Tibial nerve (tissue), 4 donors: ENCODE measurements around the gene NTM. TPM values are rescaled to one million over a fixed set of nuclear protein-coding genes. Genes with fewer than 3 reads are reported as not detected.
A peak's percentile ranks its signal among the peaks of the same experiment; 100 is the strongest.

Experiments
- DNase-seq, 2 donors: peaks; one replicate each; pipeline ENCODE4 v3.0.0-alpha.2; 2019; ENCODE audit warnings: low spot score in 2 of 2
- H3K27ac ChIP-seq, 4 donors: fragments of 200-600 bp; sonication (generic) in 3 of 4; one replicate each; pipeline ENCODE4 v1.5.1; 2017 to 2019; ENCODE audit warnings: mild to moderate bottlenecking in 1 of 4
- H3K27me3 ChIP-seq, 2 donors: fragments of 200-600 bp; sonication (generic) in 1 of 2; one replicate each; pipeline versions ENCODE4 v1.5.1 to v1.6.0; 2017 to 2019
- H3K36me3 ChIP-seq, 3 donors: fragments of 200-600 bp; sonication (generic); one replicate each; pipeline ENCODE4 v1.5.1; 2018 to 2019
- H3K4me1 ChIP-seq, 4 donors: fragments of 200-600 bp; sonication (generic) in 3 of 4; one replicate each; pipeline ENCODE4 v1.5.1; 2017 to 2019
- H3K4me3 ChIP-seq, 4 donors: fragments of 200-600 bp; sonication (generic) in 3 of 4; one replicate each; pipeline ENCODE4 v1.5.1; 2017 to 2019; ENCODE audit warnings: mild to moderate bottlenecking in 1 of 4, moderate library complexity in 1 of 4
- H3K9me3 ChIP-seq, 4 donors: fragments of 200-600 bp; sonication (generic) in 3 of 4; one replicate each; pipeline ENCODE4 v1.5.1; 2017 to 2019
- EP300 ChIP-seq, 2 donors: sonication (generic); formaldehyde crosslinking; IDR thresholded peaks; one replicate each; pipeline ENCODE4 v1.6.1; 2017; ENCODE audit warnings: antibody characterized with exemption in 2 of 2, mild to moderate bottlenecking in 1 of 2
- POLR2A ChIP-seq, 2 donors: fragments of 450-650 bp; IDR thresholded peaks; one replicate each; pipeline ENCODE4 v1.6.1; 2017; ENCODE audit warnings: antibody characterized with exemption in 2 of 2, mild to moderate bottlenecking in 2 of 2, moderate library complexity in 2 of 2
- WGBS, 2 donors: methylation state at CpG; one replicate each; pipeline ENCODE4 v1.1.5; 2018; 5-methylcytosine and 5-hydroxymethylcytosine counted together
- total RNA-seq, 4 donors: library from RNA; depleted of rRNA; stranded (reverse); fragments of >200 nt; gene quantifications; one replicate each; pipeline ENCODE4 v1.1.0, GENCODE V29; 2016
- TF ChIP-seq, protein P1 (sequence below), 5 experiments: fragments of 200-600 bp in 3 of 5; fragments of 450-650 bp in 2 of 5; sonication (generic) in 3 of 5; IDR thresholded peaks; one replicate each; pipeline ENCODE4 v1.5.1; 2016 to 2019; ENCODE audit warnings: antibody characterized with exemption in 5 of 5, mild to moderate bottlenecking in 3 of 5, moderate library complexity in 2 of 5

The NTM gene
- total RNA-seq, 4 donors from 2014 or later: 3.7 to 11.4 (median 10.8) TPM

DNA sequence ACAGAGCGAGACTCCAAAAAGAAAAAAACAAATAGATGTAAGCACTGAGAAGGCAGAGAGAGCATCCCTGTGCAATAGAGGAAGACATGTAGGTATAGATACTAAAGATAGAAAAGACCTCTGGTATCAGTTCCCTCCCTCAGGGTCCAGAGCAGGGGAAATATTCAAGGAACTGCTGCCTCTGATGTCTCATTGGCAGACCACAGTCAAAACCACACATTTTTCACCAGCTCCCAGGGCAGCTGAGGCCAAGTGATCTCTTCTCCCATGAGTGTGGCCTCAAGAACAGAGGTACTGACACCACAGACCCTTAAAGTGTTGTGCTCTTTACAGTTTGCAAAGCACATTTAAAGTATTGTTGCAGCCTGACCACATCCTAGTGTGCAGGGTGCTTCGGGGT, 288.5 kb downstream of the NTM start:
- no peak for TF ChIP-seq EP300 (IDR thresholded peaks at IDR 0.05)

DNA sequence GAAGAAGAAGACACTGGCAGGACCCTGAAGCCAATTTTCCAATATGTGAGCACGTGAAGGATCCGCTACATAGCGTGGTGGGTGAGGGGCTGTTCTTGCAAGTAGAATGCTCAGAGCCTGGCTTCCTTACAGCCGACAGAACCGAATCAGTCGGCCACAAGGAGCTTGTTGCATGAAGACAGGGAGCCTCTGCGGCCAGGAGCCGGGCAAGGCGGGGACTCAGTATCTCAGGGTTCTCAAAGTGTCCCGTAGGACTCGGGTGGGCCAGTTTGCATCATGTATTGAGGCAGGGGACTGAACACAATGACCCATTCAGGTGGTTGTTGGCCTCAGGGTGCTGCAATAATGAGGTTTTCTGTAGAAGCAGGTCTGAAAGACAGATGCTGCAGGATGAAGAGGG, 289.5 kb downstream of the NTM start:
- no peak overlapping the region for H3K4me3 ChIP-seq
- 81% methylated on average over 11 of the region's 11 CpGs for WGBS, 2 donors
- H3K27ac ChIP-seq: no peak overlapping the region
- H3K4me1 ChIP-seq: peaks cover 0 to 17% (median 1%) of the 10 kb centered on the region in 4 donors
- H3K9me3 ChIP-seq: no peaks in the 10 kb centered on the region
- peaks cover 0 to 5% of the 10 kb centered on the region in 2 donors for H3K27me3 ChIP-seq
- TF ChIP-seq POLR2A (IDR thresholded peaks at IDR 0.05): no peak
- TF ChIP-seq, protein P1, sequence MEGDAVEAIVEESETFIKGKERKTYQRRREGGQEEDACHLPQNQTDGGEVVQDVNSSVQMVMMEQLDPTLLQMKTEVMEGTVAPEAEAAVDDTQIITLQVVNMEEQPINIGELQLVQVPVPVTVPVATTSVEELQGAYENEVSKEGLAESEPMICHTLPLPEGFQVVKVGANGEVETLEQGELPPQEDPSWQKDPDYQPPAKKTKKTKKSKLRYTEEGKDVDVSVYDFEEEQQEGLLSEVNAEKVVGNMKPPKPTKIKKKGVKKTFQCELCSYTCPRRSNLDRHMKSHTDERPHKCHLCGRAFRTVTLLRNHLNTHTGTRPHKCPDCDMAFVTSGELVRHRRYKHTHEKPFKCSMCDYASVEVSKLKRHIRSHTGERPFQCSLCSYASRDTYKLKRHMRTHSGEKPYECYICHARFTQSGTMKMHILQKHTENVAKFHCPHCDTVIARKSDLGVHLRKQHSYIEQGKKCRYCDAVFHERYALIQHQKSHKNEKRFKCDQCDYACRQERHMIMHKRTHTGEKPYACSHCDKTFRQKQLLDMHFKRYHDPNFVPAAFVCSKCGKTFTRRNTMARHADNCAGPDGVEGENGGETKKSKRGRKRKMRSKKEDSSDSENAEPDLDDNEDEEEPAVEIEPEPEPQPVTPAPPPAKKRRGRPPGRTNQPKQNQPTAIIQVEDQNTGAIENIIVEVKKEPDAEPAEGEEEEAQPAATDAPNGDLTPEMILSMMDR (IDR thresholded peaks at IDR 0.05): no peak
- TF ChIP-seq EP300 (IDR thresholded peaks at IDR 0.05): no peak
- no peaks in the 10 kb centered on the region for H3K36me3 ChIP-seq
- DNase-seq: no peak

More for the DNA sequence above, 288.5 kb downstream of the NTM start:
- DNase-seq: no peak
- peaks cover 0 to 5% of the 10 kb centered on the region in 2 donors for H3K27me3 ChIP-seq
- H3K36me3 ChIP-seq: no peaks in the 10 kb centered on the region
- 80 to 88% methylated on average over 2 of the region's 2 CpGs for WGBS, 2 donors
- peaks cover 0 to 11% (median 1%) of the 10 kb centered on the region in 4 donors for H3K4me1 ChIP-seq
- no peak overlapping the region for H3K4me3 ChIP-seq
- no peaks in the 10 kb centered on the region for H3K9me3 ChIP-seq
- no peak overlapping the region for H3K27ac ChIP-seq

DNA sequence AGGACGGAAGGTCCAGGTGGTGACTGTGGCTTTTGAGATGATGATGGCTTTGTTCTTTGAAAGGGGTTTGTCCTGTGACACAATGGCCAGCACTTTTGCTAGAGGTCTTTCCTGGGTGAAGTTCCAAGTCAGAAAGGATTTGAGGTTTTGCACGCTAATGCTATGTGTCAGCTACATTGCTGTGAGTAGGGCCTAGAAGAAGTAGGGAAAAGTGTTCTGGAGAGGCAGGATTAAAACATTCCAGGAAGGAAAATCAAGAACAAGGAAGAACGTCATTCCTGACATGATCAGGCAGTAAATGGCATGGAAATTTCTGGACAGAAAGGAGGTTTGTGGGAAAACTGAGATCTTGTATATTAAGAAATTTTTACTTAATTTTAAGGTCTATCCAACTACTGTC, 290.7 kb downstream of the NTM start:
- Histone ChIP-seq H3K27ac (no peak overlapping the region), H3K4me3 (no peak overlapping the region), H3K9me3 (no peaks in the 10 kb centered on the region), H3K27me3 (peaks cover 0 to 5% of the 10 kb centered on the region in 2 donors), H3K36me3 (no peaks in the 10 kb centered on the region), H3K4me1 (peaks cover 0 to 22% (median 1%) of the 10 kb centered on the region in 4 donors)
- no peak for DNase-seq
- WGBS, 2 donors: 67 to 72% methylated on average over 3 of the region's 3 CpGs
- TF ChIP-seq POLR2A (IDR thresholded peaks at IDR 0.05) (no peak), EP300 (IDR thresholded peaks at IDR 0.05) (no peak)
- TF ChIP-seq, protein P1 (IDR thresholded peaks at IDR 0.05): no peak

DNA sequence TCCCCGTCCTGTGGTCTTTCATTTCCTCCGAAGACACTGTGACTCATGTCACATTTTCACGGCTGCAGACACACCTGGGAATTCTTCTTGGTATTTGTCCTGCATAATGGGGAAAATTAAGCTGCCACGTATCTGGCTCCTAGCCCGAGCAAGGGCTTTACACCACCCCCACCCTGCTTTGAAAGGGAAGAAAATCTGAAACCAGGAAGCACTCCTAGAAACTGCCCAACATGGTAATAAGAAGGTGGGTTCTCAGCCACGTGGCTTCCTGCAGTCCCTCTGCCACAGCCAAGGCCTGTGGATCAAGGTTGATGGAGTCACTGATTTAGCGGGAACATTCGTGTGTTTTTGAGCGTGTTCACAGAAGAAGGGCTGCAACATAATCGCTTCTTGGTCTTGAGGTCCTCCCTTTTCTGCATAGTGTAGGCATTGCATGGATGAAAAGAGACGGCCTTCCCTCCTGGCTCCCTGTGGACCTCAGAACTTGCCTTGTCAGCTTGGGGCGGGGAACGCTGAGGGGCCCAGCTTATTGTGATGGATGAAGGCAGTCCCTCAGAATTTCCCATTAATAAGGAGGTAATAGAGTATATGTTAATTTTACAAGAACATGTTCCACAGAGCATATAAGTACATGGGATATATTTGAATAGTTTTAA, 292.0 kb downstream of the NTM start:
- WGBS, 2 donors: 40 to 44% methylated on average over 13 of the region's 13 CpGs
- Histone ChIP-seq H3K4me3 (no peak overlapping the region), H3K27me3 (peaks cover 0 to 5% of the 10 kb centered on the region in 2 donors), H3K27ac (peak overlapping the region in 3 of 4 donors; percentile 56 to 82 (median 82)), H3K4me1 (peaks cover 0 to 22% (median 1%) of the 10 kb centered on the region in 4 donors), H3K36me3 (no peaks in the 10 kb centered on the region), H3K9me3 (no peaks in the 10 kb centered on the region)
- no peak for DNase-seq
- TF ChIP-seq, protein P1 (IDR thresholded peaks at IDR 0.05): no peak
- TF ChIP-seq POLR2A (IDR thresholded peaks at IDR 0.05): no peak

DNA sequence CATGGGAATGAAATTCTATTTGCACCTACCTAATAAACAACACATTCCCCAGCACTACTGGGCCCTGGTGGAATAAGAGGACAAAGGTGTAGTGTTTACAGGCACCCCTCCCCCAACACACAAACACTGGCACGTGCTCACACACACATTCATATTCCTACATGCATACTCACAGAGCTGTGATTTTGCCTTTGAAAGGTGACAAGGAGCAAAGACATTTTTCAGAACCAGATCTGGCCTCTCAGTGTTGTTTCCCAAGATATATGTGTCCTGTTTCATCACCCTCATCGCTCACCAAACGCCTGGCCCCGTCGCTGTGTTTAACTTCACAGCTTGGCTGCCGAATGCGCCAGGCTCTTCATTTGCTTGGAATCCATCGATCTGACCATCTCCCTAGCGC, 292.6 kb downstream of the NTM start:
- DNase-seq: no peak
- WGBS, 2 donors: 51 to 62% methylated on average over 9 of the region's 9 CpGs
- peak overlapping the region; percentile 48 to 82 (median 69) for H3K27ac ChIP-seq

More for the DNA sequence above, 292.6 kb downstream of the NTM start:
- H3K4me3 ChIP-seq: peak overlapping the region in 1 of 4 donors; percentile 20
- no peaks in the 10 kb centered on the region for H3K36me3 ChIP-seq
- H3K4me1 ChIP-seq: peaks cover 0 to 22% (median 1%) of the 10 kb centered on the region in 4 donors
- no peaks in the 10 kb centered on the region for H3K9me3 ChIP-seq
- peaks cover 0 to 5% of the 10 kb centered on the region in 2 donors for H3K27me3 ChIP-seq
- TF ChIP-seq EP300 (IDR thresholded peaks at IDR 0.05) (no peak), POLR2A (IDR thresholded peaks at IDR 0.05) (no peak)
- TF ChIP-seq, protein P1 (IDR thresholded peaks at IDR 0.05): no peak
